Ramos (cell line): ENCODE results near the gene ZNF488.
"Not testable (repeated sequence)": the region's sequence is repeated elsewhere in the genome, so short reads cannot be mapped to it uniquely, and the experiment has no call there.

Experiments used
- in situ Hi-C: fragments of 300-500 bp; cut with MboI; formaldehyde crosslinking; loops from one replicate; pipeline ENCODE4 v1.14.3; 2022; ENCODE audit warnings: low sequenced_read_pairs; ENCODE audit not compliant: unreplicated experiment

The ZNF488 gene

GRCh38 chr10:47384148-47384921 lies at the start of gene ZNF488:
Gene ZNF488, minus strand, starts transcription at chr10:47384293. Its CDS starts 15,464 bp downstream, at chr10:47368829.
- in situ Hi-C loops, result loop anchor here (5.0 kb wide), 2 partner anchors 1102 to 1277 kb away; no protein-coding TSS in a partner anchor

GRCh38 chr10:47425813-47426419 lies 41.8 kb upstream of the ZNF488 start:
- in situ Hi-C loops, result no loop called here

- in situ Hi-C loops, result no loop called here
Measured at GRCh38 chr10:47424231-47424630, 40.1 kb upstream of the ZNF488 start.

GRCh38 chr10:47423476-47423875 lies 39.4 kb upstream of the ZNF488 start:
- in situ Hi-C loops, result no loop called here

GRCh38 chr10:47421057-47421952 lies 37.2 kb upstream of the ZNF488 start:
- in situ Hi-C loops, result no loop called here

GRCh38 chr10:47420305-47421056 lies 36.4 kb upstream of the ZNF488 start:
- in situ Hi-C loops, result no loop called here

GRCh38 chr10:47419421-47419820 lies 35.3 kb upstream of the ZNF488 start:
- in situ Hi-C loops, result no loop called here

- in situ Hi-C loops, result no loop called here
Measured at GRCh38 chr10:47418966-47419365, 34.9 kb upstream of the ZNF488 start.

- in situ Hi-C loops, result no loop called here
Measured at GRCh38 chr10:47418321-47418720, 34.2 kb upstream of the ZNF488 start.

- in situ Hi-C loops, result not testable (repeated sequence)
Measured at GRCh38 chr10:47416305-47417218, 32.5 kb upstream of the ZNF488 start.

GRCh38 chr10:47415520-47416304 lies 31.6 kb upstream of the ZNF488 start:
- in situ Hi-C loops, result no loop called here

- in situ Hi-C loops, result no loop called here
Measured at GRCh38 chr10:47414752-47415519, 30.8 kb upstream of the ZNF488 start.

GRCh38 chr10:47414227-47414592 lies 30.1 kb upstream of the ZNF488 start:
- in situ Hi-C loops, result no loop called here

- in situ Hi-C loops, result no loop called here
Measured at GRCh38 chr10:47413531-47414226, 29.6 kb upstream of the ZNF488 start.

GRCh38 chr10:47412869-47413268 lies 28.8 kb upstream of the ZNF488 start:
- in situ Hi-C loops, result no loop called here

GRCh38 chr10:47412177-47412730 lies 28.2 kb upstream of the ZNF488 start:
- in situ Hi-C loops, result no loop called here

GRCh38 chr10:47410862-47411261 lies 26.8 kb upstream of the ZNF488 start:
- in situ Hi-C loops, result no loop called here
